Loucy (cell line): Measurements from ENCODE around the gene ZDHHC19.

Experiments
- H2AFZ ChIP-seq: fragments of 200-600 bp; sonication (generic); 2 replicates; pipeline ENCODE4 v1.6.0; 2016; ENCODE audit warnings: antibody characterized with exemption, mild to moderate bottlenecking, low read length, moderate library complexity
- H3F3A ChIP-seq: fragments of 200-600 bp; 2 replicates; pipeline ENCODE4 v1.6.0; 2016; ENCODE audit warnings: antibody characterized with exemption, low read depth, mild to moderate bottlenecking
- H3K27me3 ChIP-seq: fragments of 200-600 bp; sonication (generic); 2 replicates; pipeline ENCODE4 v1.6.1; 2014; ENCODE audit warnings: low read length, mild to moderate bottlenecking; ENCODE audit not compliant: insufficient read depth, poor library complexity, severe bottlenecking
- H3K36me3 ChIP-seq: fragments of 200-600 bp; sonication (generic); 2 replicates; pipeline ENCODE4 v1.6.1; 2016; ENCODE audit warnings: low read length; ENCODE audit not compliant: insufficient read depth
- H3K4me1 ChIP-seq: fragments of 200-600 bp; sonication (generic); 2 replicates; pipeline ENCODE4 v1.5.1; 2014; ENCODE audit warnings: low read length, mild to moderate bottlenecking; ENCODE audit not compliant: insufficient read depth, poor library complexity, severe bottlenecking
- H3K4me2 ChIP-seq: fragments of 200-600 bp; sonication (generic); 2 replicates; pipeline ENCODE4 v1.6.0; 2014; ENCODE audit warnings: antibody characterized with exemption, low read length, low read depth, mild to moderate bottlenecking; ENCODE audit not compliant: poor library complexity, severe bottlenecking
- H3K4me3 ChIP-seq: fragments of 200-600 bp; sonication (generic); 2 replicates; pipeline ENCODE4 v1.5.1; 2014; ENCODE audit warnings: low read length, mild to moderate bottlenecking, mixed read lengths; ENCODE audit not compliant: poor library complexity, severe bottlenecking
- H3K79me2 ChIP-seq: fragments of 200-600 bp; sonication (generic); 2 replicates; pipeline ENCODE4 v1.6.1; 2014; ENCODE audit warnings: low read length; ENCODE audit not compliant: insufficient read depth
- H3K9ac ChIP-seq: fragments of 200-600 bp; sonication (generic); 2 replicates; pipeline ENCODE4 v1.6.0; 2014; ENCODE audit warnings: mild to moderate bottlenecking, low read depth, low read length, moderate library complexity; ENCODE audit not compliant: poor library complexity, severe bottlenecking
- H3K9me2 ChIP-seq: fragments of 200-600 bp; sonication (generic); replicated peaks from 2 replicates; pipeline ENCODE4 v1.6.1; 2016; ENCODE audit warnings: low read depth, low read length, mixed read lengths
- H3K9me3 ChIP-seq: fragments of 200-600 bp; sonication (generic); 2 replicates; pipeline ENCODE4 v1.6.1; 2014; ENCODE audit warnings: mild to moderate bottlenecking, antibody characterized with exemption, low read length, low read depth; ENCODE audit not compliant: insufficient read depth
- H4K20me1 ChIP-seq: fragments of 200-600 bp; sonication (generic); 2 replicates; pipeline ENCODE4 v1.6.0; 2014; ENCODE audit warnings: antibody characterized with exemption, low read length, mild to moderate bottlenecking; ENCODE audit not compliant: insufficient read depth, poor library complexity, severe bottlenecking
- EZH2phosphoT487 ChIP-seq: fragments of 200-600 bp; IDR thresholded peaks from 2 replicates; pipeline ENCODE4 v1.6.1; 2018; ENCODE audit warnings: antibody characterized with exemption, mild to moderate bottlenecking, moderate library complexity, borderline replicate concordance
- TF ChIP-seq, protein P1 (sequence below): fragments of 200-600 bp; sonication (generic); conservative IDR thresholded peaks from 2 replicates; pipeline ENCODE4 v1.5.1; 2014; ENCODE audit warnings: mild to moderate bottlenecking, antibody characterized with exemption, low read length

ZDHHC19 gene

DNA sequence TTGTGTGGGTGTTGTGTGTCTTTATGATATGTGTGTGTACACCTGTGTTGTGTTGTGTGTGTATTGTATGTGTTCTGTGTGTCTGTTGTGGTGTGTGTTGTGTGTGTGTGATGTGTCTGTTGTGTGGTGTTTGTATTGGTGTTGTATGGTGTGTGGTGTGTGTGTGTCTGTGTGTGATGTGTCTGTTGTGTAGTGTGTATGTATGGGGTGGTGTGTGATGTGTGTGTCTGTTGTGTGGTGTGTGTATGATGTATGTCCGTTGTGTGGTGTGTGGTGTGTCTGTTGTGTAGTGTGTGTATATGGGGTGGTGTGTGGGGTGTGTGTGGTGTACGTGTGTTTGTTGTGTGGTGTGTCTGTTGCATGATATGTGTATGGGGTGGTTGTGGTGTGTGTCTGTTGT lies 46.6 kb downstream of the ZDHHC19 start:
- Histone ChIP-seq H3K4me1 (peaks cover 11% of the 10 kb centered on the region), H3F3A (no peaks in the 10 kb centered on the region), H3K36me3 (no peaks in the 10 kb centered on the region), H3K4me3 (no peak overlapping the region), H3K79me2 (no peaks in the 10 kb centered on the region), H3K9ac (no peak overlapping the region), H3K9me3 (no peaks in the 10 kb centered on the region), H3K27me3 (no peaks in the 10 kb centered on the region), H2AFZ (no peak overlapping the region), H3K9me2 (no peaks in the 10 kb centered on the region), H4K20me1 (no peaks in the 10 kb centered on the region), H3K4me2 (no peak overlapping the region)
- TF ChIP-seq, protein P1, sequence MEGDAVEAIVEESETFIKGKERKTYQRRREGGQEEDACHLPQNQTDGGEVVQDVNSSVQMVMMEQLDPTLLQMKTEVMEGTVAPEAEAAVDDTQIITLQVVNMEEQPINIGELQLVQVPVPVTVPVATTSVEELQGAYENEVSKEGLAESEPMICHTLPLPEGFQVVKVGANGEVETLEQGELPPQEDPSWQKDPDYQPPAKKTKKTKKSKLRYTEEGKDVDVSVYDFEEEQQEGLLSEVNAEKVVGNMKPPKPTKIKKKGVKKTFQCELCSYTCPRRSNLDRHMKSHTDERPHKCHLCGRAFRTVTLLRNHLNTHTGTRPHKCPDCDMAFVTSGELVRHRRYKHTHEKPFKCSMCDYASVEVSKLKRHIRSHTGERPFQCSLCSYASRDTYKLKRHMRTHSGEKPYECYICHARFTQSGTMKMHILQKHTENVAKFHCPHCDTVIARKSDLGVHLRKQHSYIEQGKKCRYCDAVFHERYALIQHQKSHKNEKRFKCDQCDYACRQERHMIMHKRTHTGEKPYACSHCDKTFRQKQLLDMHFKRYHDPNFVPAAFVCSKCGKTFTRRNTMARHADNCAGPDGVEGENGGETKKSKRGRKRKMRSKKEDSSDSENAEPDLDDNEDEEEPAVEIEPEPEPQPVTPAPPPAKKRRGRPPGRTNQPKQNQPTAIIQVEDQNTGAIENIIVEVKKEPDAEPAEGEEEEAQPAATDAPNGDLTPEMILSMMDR, result no peak
- no peak for TF ChIP-seq EZH2phosphoT487

DNA sequence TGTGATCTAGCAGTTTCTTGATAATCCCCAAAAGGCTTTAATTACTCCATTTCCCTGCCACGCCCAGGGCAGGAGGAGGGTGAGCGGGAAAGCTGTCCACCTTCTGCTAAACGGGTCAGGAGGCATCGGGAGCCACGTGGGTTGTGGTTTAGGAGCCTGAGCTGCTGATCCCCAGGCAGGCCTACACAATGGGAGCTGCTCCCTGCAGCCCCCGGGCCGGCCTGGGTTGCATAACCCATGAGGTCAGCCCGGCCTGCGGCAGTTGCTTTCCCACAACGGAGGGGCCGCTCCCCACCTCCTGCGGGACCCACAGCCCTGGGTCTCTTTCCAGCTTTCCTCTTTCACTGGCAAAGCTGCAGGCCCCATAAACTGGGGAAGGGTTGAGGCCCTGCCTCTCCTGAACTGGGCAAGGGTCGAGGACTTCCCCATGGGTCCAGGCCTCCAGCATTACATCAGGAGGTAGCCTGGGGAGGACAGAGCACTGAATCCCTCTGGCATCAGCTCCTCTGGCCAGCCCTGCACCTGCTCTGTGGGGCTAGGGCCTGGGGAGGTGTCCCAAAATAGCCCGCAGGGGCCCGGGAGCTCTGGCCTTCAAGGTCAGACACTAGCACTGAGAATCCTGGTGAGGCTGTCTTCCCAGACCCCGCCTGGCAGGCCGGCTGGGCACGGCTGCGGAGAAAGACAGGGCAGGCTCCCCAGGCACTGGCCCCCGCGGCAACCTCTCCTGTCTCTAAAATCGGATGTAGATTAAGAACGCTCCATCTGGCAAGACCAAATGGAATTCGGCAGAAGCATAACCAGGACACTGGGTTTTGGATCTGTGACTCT lies 47.3 kb downstream of the ZDHHC19 start:
- Histone ChIP-seq H2AFZ (no peak overlapping the region), H3K9ac (no peak overlapping the region), H3K9me2 (no peaks in the 10 kb centered on the region), H3K79me2 (no peaks in the 10 kb centered on the region), H3K9me3 (no peaks in the 10 kb centered on the region), H3K4me3 (no peak overlapping the region), H3K4me1 (peaks cover 14% of the 10 kb centered on the region), H3F3A (no peaks in the 10 kb centered on the region), H3K27me3 (no peaks in the 10 kb centered on the region), H4K20me1 (no peaks in the 10 kb centered on the region), H3K4me2 (no peak overlapping the region), H3K36me3 (no peaks in the 10 kb centered on the region)
- TF ChIP-seq, protein P1, result no peak
- no peak for TF ChIP-seq EZH2phosphoT487

DNA sequence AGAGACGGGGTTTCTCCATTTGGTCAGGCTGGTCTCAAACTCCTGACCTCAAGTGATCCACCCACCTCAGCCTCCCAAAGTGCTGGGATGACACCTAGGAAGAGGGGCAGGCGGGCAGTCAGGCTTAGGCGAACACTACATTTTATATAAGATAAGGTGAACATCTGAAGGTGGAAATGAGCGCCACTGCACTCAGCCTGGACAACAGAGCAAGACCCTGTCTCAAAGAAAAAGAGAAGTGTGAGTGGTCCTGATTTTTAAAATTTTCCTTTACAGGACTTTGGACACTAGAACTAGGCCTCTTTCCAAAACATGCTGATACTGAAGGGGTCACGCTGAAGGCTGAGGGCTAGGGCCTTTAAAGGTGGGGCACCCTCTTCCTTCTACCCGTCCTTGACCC lies 48.0 kb downstream of the ZDHHC19 start:
- Histone ChIP-seq H2AFZ (no peak overlapping the region), H3K9me2 (no peaks in the 10 kb centered on the region), H3K4me3 (no peak overlapping the region), H3K36me3 (no peaks in the 10 kb centered on the region), H3K9me3 (no peaks in the 10 kb centered on the region), H4K20me1 (no peaks in the 10 kb centered on the region), H3K9ac (no peak overlapping the region), H3K79me2 (no peaks in the 10 kb centered on the region), H3K27me3 (no peaks in the 10 kb centered on the region), H3K4me1 (peaks cover 18% of the 10 kb centered on the region), H3K4me2 (no peak overlapping the region), H3F3A (no peaks in the 10 kb centered on the region)
- TF ChIP-seq, protein P1, result no peak
- TF ChIP-seq EZH2phosphoT487, result no peak
